K562 (cell line): Measurements from ENCODE around the gene SYNRG. TPM values are rescaled to one million over a fixed set of nuclear protein-coding genes. Genes with fewer than 3 reads are reported as not detected.

Source experiments
- ARID3A ChIP-seq: IDR thresholded peaks from 2 replicates; pipeline ENCODE4 v1.6.1; 2012; ENCODE audit warnings: low read depth, low read length, improper control_type of control experiment, borderline replicate concordance
- BHLHE40 ChIP-seq: IDR thresholded peaks from 2 replicates; pipeline ENCODE4 v1.6.1; 2011; ENCODE audit warnings: low read length, improper control_type of control experiment
- BRD9 ChIP-seq: fragments of 450-650 bp; IDR thresholded peaks from 2 replicates; pipeline ENCODE4 v1.6.1; 2018; ENCODE audit warnings: low read depth; ENCODE audit not compliant: partially characterized antibody
- BRF2 ChIP-seq: IDR thresholded peaks from 3 replicates; pipeline ENCODE4 v1.6.1; 2011; ENCODE audit warnings: borderline replicate concordance, mild to moderate bottlenecking; ENCODE audit not compliant: insufficient read length, insufficient read depth
- CBFA2T2 ChIP-seq: fragments of 450-650 bp; conservative IDR thresholded peaks from 2 replicates; pipeline ENCODE4 v1.6.1; 2017; ENCODE audit warnings: mild to moderate bottlenecking
- CEBPG ChIP-seq, 3 experiments: fragments of 200-800 bp in 1 of 3; sonication (Bioruptor generic) in 1 of 3; sonication (generic) in 1 of 3; formaldehyde crosslinking in 1 of 3; IDR thresholded peaks in 2 of 3; conservative IDR thresholded peaks in 1 of 3; 2 replicates each; pipeline versions ENCODE4 v1.6.1 to v1.8.0; 2016 to 2022; ENCODE audit warnings: missing compliant biosample characterization in 2 of 3, missing genetic modification characterization in 2 of 3, mild to moderate bottlenecking in 1 of 3, missing genetic modification reagents in 1 of 3
- ETS1 ChIP-seq: conservative IDR thresholded peaks from 2 replicates; pipeline ENCODE4 v1.6.1; 2011; ENCODE audit warnings: low read depth, mild to moderate bottlenecking, low read length; ENCODE audit not compliant: control insufficient read depth
- FOXP4 ChIP-seq: sonication (generic); formaldehyde crosslinking; IDR thresholded peaks from 2 replicates; pipeline ENCODE4 v1.8.0; 2022; ENCODE audit warnings: mild to moderate bottlenecking, missing genetic modification reagents, borderline replicate concordance
- HDAC3 ChIP-seq: fragments of 450-650 bp; IDR thresholded peaks from 2 replicates; pipeline ENCODE4 v1.6.1; 2018; ENCODE audit warnings: borderline replicate concordance, mild to moderate bottlenecking, moderate library complexity; ENCODE audit not compliant: partially characterized antibody
- HDAC8 ChIP-seq: fragments of 450-650 bp; IDR thresholded peaks from 2 replicates; pipeline ENCODE4 v1.6.1; 2016; ENCODE audit warnings: mild to moderate bottlenecking, missing genetic modification characterization, moderate library complexity, missing compliant biosample characterization
- HLTF ChIP-seq: fragments of 450-650 bp; IDR thresholded peaks from 2 replicates; pipeline ENCODE4 v1.6.1; 2016
- NCOA4 ChIP-seq: fragments of 450-650 bp; IDR thresholded peaks from 2 replicates; pipeline ENCODE4 v1.6.1; 2018; ENCODE audit warnings: mild to moderate bottlenecking; ENCODE audit not compliant: partially characterized antibody
- PHB ChIP-seq: fragments of 250-450 bp; sonication (Bioruptor Pico); IDR thresholded peaks from 2 replicates; pipeline ENCODE4 v1.5.0; 2021
- PHF8 ChIP-seq: fragments of 200-600 bp; sonication (generic); IDR thresholded peaks from 2 replicates; pipeline ENCODE4 v1.6.1; 2012; ENCODE audit warnings: mixed run types, mild to moderate bottlenecking, inconsistent platforms, low read length, moderate library complexity, borderline replicate concordance
- STAT5B ChIP-seq: fragments of 250-450 bp; sonication (Bioruptor Pico); IDR thresholded peaks from 2 replicates; pipeline ENCODE4 v1.8.0; 2021; ENCODE audit warnings: mild to moderate bottlenecking, inconsistent platforms
- THAP7 ChIP-seq: fragments of 250-450 bp; sonication (Bioruptor Pico); IDR thresholded peaks from 2 replicates; pipeline ENCODE4 v1.5.0; 2021
- ZNF140 ChIP-seq: fragments of 250-450 bp; sonication (Bioruptor Pico); IDR thresholded peaks from 2 replicates; pipeline ENCODE4 v1.8.0; 2021; ENCODE audit warnings: moderate library complexity, mild to moderate bottlenecking, inconsistent platforms
- ZNF224 ChIP-seq: sonication (generic); formaldehyde crosslinking; IDR thresholded peaks from 2 replicates; pipeline ENCODE4 v1.8.0; 2022; ENCODE audit warnings: mild to moderate bottlenecking, missing genetic modification reagents
- ZNF23 ChIP-seq: fragments of 250-450 bp; sonication (Bioruptor Pico); IDR thresholded peaks from 2 replicates; pipeline ENCODE4 v1.4.0; 2020; ENCODE audit warnings: mild to moderate bottlenecking
- ZNF707 ChIP-seq: fragments of 250-450 bp; sonication (Bioruptor Pico); conservative IDR thresholded peaks from 2 replicates; pipeline ENCODE4 v1.8.0; 2022; ENCODE audit warnings: inconsistent platforms, mild to moderate bottlenecking, moderate library complexity
- polyA plus RNA-seq, 8 experiments: library from polyadenylated mRNA; depleted of rRNA in 4 of 8; stranded (reverse) in 5 of 8; unstranded in 3 of 8; fragments of >200 nt; fragmentation: Nextera tagmentation in 2 of 8; fragmentation: Illumina TruSeq in 1 of 8; extraction: Ambion mirVana in 2 of 8; extraction: Trizol in 1 of 8; gene quantifications; 2 replicates each; pipeline versions ENCODE4 v1.2.1 to v1.2.3, GENCODE V29; 2011 to 2014; ENCODE audit warnings: inconsistent platforms in 1 of 8, missing spikeins in 1 of 8
- total RNA-seq, 7 experiments: library from RNA; depleted of rRNA in 6 of 7; stranded (reverse); fragments of >200 nt in 6 of 7; fragmentation: Illumina TruSeq in 2 of 7; extraction: Trizol in 2 of 7; gene quantifications; 2 replicates each; pipeline versions ENCODE4 v1.2.1 to v1.2.3, GENCODE V29; 2011 to 2021; ENCODE audit warnings: low replicate concordance in 1 of 7

Gene SYNRG
- total and polyA plus RNA-seq, 9 of the 15 experiments (the other 6 are each of a cell fraction or from before 2014, with no cell fraction given) = 2.9 to 28.2 (median 15.1) TPM

- TF ChIP-seq THAP7 (no peak), PHF8 (peak; percentile 82), BRD9 (no peak), NCOA4 (no peak), HLTF (no peak), HDAC8 (tag) (no peak), BHLHE40 (no peak), ZNF707 (CRISPR knock-in tag) (no peak), ZNF224 (CRISPR knock-in tag) (no peak), ARID3A (peak; percentile 54; the same call in 1 of the 2 replicates), FOXP4 (CRISPR knock-in tag) (no peak), ZNF23 (CRISPR knock-in tag) (no peak), BRF2 (no peak), HDAC3 (no peak), ETS1 (no peak), CEBPG (CRISPR knock-in tag; IDR thresholded peaks at IDR 0.05) (no peak), CEBPG (tag; conservative IDR thresholded peaks at IDR 0.05 in 1 of 2, IDR thresholded peaks at IDR 0.05 in 1 of 2) (peak in 1 of 2 experiments; percentile 71; a peak in 2 of 4 replicates), CBFA2T2 (no peak), STAT5B (no peak), PHB (no peak), ZNF140 (CRISPR knock-in tag) (no peak)
These were observed 34.0 kb upstream of the SYNRG start, which contains the start of gene DDX52 (continued) for GRCh38 chr17:37643118-37643766.
